ENCODE results near the gene VWC2. TPM values are rescaled to one million over a fixed set of nuclear protein-coding genes. Genes with fewer than 3 reads are reported as not detected.

VWC2 gene
- polyA plus RNA-seq, 1 of the 3 experiments (the other 2 are of a cell fraction): not detected

GRCh38 chr7:49860293-49860692, 86.9 kb downstream of the VWC2 start:
- no peak overlapping the region for H3K9ac ChIP-seq
- CTCF ChIA-PET: no interaction called here
- H3K4me3 ChIP-seq (ENCODE audit: low read depth in 2 of 2, low read length in 1 of 2): no peak overlapping the region
- no peaks in the 10 kb centered on the region for H3K9me2 ChIP-seq
- DNase-seq: no peak
- no peaks in the 10 kb centered on the region for H3K9me3 ChIP-seq
- no peak for TF ChIP-seq RXRA (IDR thresholded peaks at IDR 0.05; ENCODE audit: borderline replicate concordance, low read depth)
- TF ChIP-seq RCOR1 (IDR thresholded peaks at IDR 0.05; ENCODE audit: low read length): no peak
- no peak for TF ChIP-seq GABPA (IDR thresholded peaks at IDR 0.05; ENCODE audit: low read depth)
- no peak for TF ChIP-seq ZBTB33 (IDR thresholded peaks at IDR 0.05; ENCODE audit: borderline replicate concordance, low read depth)
- no peak for TF ChIP-seq TAF1 (IDR thresholded peaks at IDR 0.05; ENCODE audit: borderline replicate concordance, low read depth, low read length)
- no peak for TF ChIP-seq TEAD4 (IDR thresholded peaks at IDR 0.05; ENCODE audit: borderline replicate concordance, insufficient read depth)
- TF ChIP-seq IRF3 (IDR thresholded peaks at IDR 0.05; ENCODE audit: low read depth, low read length): no peak
- TF ChIP-seq RFX5 (IDR thresholded peaks at IDR 0.05; ENCODE audit: low read length): no peak
- no peak for TF ChIP-seq FOXM1 (IDR thresholded peaks at IDR 0.05; ENCODE audit: low read depth)
- TF ChIP-seq MXI1 (IDR thresholded peaks at IDR 0.05; ENCODE audit: low read depth, low read length): no peak
- no peak for TF ChIP-seq MEF2A (IDR thresholded peaks at IDR 0.05; ENCODE audit: borderline replicate concordance, low read depth)
- TF ChIP-seq EZH2phosphoT487 (IDR thresholded peaks at IDR 0.05; ENCODE audit: borderline replicate concordance, low read depth): no peak
- no peak for TF ChIP-seq USF1 (IDR thresholded peaks at IDR 0.05; ENCODE audit: borderline replicate concordance, low read depth)
- no peak for TF ChIP-seq ELF1 (IDR thresholded peaks at IDR 0.05)
- TF ChIP-seq POLR2AphosphoS5 (IDR thresholded peaks at IDR 0.05; ENCODE audit: low read depth, low read length): no peak
- no peak for TF ChIP-seq YY1 (IDR thresholded peaks at IDR 0.05; ENCODE audit: low read depth)
- no peak for TF ChIP-seq RAD21 (IDR thresholded peaks at IDR 0.05; ENCODE audit: low read length)
- TF ChIP-seq REST (IDR thresholded peaks at IDR 0.05; ENCODE audit: low read depth, low read length): no peak
- no peak for TF ChIP-seq SIN3A (IDR thresholded peaks at IDR 0.05; ENCODE audit: borderline replicate concordance, low read depth, low read length)
- no peak for TF ChIP-seq NRF1 (IDR thresholded peaks at IDR 0.05; ENCODE audit: low read depth, low read length)
- H3K36me3 ChIP-seq (replicated peaks in 1 of 2; ENCODE audit: control insufficient read depth in 1 of 2, insufficient read depth in 2 of 2, low read length in 1 of 2): no peaks in the 10 kb centered on the region
- no peaks in the 10 kb centered on the region for H3K79me2 ChIP-seq (ENCODE audit: insufficient read depth)
- no peaks in the 10 kb centered on the region for H3K4me1 ChIP-seq (ENCODE audit: control insufficient read depth in 1 of 2, insufficient read depth in 2 of 2, low read depth in 1 of 2, low read length in 1 of 2)
- H3K27me3 ChIP-seq (ENCODE audit: insufficient read depth): no peaks in the 10 kb centered on the region
- WGBS (ENCODE audit: low lambda C conversion rate): 0% methylated on average over 1 of the region's 1 CpG
- no peak overlapping the region for H3K4me2 ChIP-seq
- H4K20me1 ChIP-seq (ENCODE audit: insufficient read depth): no peaks in the 10 kb centered on the region
- POLR2A ChIA-PET: no interaction called here
- H2AFZ ChIP-seq (ENCODE audit: low read depth): no peak overlapping the region
- no peaks in the 10 kb centered on the region for H3F3A ChIP-seq (replicated peaks; ENCODE audit: insufficient read depth)
- H3K27ac ChIP-seq (ENCODE audit: low read depth in 2 of 2, low read length in 1 of 2): no peak overlapping the region
